ENCODE results near the gene ATL1. TPM values are rescaled to one million over a fixed set of nuclear protein-coding genes. Genes with fewer than 3 reads are reported as not detected.

ATL1 gene
- total RNA-seq, 1 donor from 2014 or later, result 1.2 TPM

DNA sequence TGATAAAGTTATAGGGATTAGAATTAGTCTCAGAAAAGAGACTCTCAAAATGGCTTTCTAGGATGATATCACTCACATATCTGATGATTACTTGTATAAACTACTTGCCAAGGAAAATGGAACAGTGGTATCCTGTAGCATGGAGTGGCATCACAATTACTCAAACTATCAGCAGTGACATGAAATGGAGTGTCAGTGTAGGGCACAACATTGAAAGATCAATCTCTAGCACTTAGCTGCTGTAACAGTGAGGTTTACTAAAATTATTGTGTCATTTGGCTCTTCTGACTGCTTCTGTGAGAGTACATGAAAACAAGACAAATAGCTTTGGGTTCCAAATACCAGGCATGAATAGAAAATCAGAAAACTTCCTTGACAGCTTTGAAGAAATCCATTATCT is 20.9 kb upstream of the ATL1 start:
- H3K9me3 ChIP-seq, result no peaks in the 10 kb centered on the region
- no peak overlapping the region for H3K4me3 ChIP-seq
- no peaks in the 10 kb centered on the region for H3K27me3 ChIP-seq
- no peaks in the 10 kb centered on the region for H3K36me3 ChIP-seq
- TF ChIP-seq CTCF (IDR thresholded peaks at IDR 0.05), result no peak
- intact Hi-C loops (cut with DNase I), result no loop called here
- H3K27ac ChIP-seq, result no peak overlapping the region
- no peaks in the 10 kb centered on the region for H3K4me1 ChIP-seq
- DNase-seq (ENCODE audit: low spot score in 2 of 2), result no peak

DNA sequence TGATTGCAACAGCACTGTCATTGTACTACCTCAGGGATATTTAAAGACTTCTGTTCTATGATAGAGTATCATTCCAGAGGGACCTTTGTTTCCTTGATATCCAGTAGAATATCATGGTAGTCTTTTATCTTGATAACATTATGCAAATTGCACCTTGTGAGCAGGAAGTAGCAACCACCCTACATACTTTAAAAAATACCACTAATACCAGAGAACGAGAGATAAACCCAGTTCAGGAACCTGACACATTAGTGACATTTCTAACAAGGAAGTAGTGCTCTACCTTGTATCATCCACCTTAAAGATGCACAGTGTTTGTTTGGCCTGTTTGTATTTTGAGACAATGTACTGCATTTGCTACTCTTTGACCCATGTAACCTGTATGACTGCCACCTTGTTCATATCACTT is 18.8 kb upstream of the ATL1 start:
- no peak for TF ChIP-seq CTCF (IDR thresholded peaks at IDR 0.05)
- Histone ChIP-seq H3K9me3 (no peaks in the 10 kb centered on the region), H3K36me3 (no peaks in the 10 kb centered on the region), H3K4me3 (no peak overlapping the region), H3K27ac (no peak overlapping the region), H3K27me3 (no peaks in the 10 kb centered on the region), H3K4me1 (no peaks in the 10 kb centered on the region)
- intact Hi-C loops (cut with DNase I), result loop anchor here (5.0 kb wide), 1 partner anchor 231 kb away; no protein-coding TSS in a partner anchor
- no peak for DNase-seq (ENCODE audit: low spot score in 2 of 2)

DNA sequence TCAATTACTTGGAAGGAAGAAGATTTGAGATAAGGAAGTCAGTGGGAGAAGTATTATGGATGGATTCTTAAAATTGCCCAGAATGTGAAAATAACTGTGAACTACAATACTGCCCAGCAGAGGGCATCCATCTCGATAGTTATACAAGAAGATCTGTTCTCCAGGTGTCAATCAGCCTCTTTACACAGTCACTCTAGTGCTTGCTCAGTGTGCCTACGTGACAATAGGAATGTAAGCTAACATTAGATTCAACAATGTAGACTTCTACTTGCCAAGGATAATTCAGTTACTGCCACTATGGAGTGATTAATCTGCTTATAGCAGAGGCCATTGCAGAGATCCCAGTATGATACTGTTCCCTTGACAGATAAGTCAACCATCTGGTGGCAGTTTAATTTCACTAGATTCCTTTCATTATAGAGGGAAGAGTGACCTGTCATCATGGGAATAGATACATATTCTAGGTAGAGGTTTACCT is 17.0 kb upstream of the ATL1 start:
- Histone ChIP-seq H3K4me1 (no peaks in the 10 kb centered on the region), H3K4me3 (no peak overlapping the region), H3K9me3 (no peaks in the 10 kb centered on the region), H3K27me3 (no peaks in the 10 kb centered on the region), H3K27ac (no peak overlapping the region), H3K36me3 (no peaks in the 10 kb centered on the region)
- TF ChIP-seq CTCF (IDR thresholded peaks at IDR 0.05), result peak; percentile 41 to 61 (median 51)
- no peak for DNase-seq (ENCODE audit: low spot score in 2 of 2)
- intact Hi-C loops (cut with DNase I), result loop anchor here (2.0 to 5.0 kb wide), 2 partner anchors 18 to 229 kb away; partner anchors contain the start of gene ATL1

GRCh38 chr14:50544911-50545310 is 15.0 kb upstream of the ATL1 start:
- no peak overlapping the region for H3K4me3 ChIP-seq
- H3K27me3 ChIP-seq, result no peaks in the 10 kb centered on the region
- no peak overlapping the region for H3K27ac ChIP-seq
- no peaks in the 10 kb centered on the region for H3K9me3 ChIP-seq
- no peak for DNase-seq (ENCODE audit: low spot score in 2 of 2)
- intact Hi-C loops (cut with DNase I), result loop anchor here (5.0 kb wide), 1 partner anchor 227 kb away; no protein-coding TSS in a partner anchor
- H3K36me3 ChIP-seq, result no peaks in the 10 kb centered on the region
- no peak for TF ChIP-seq CTCF (IDR thresholded peaks at IDR 0.05)
- H3K4me1 ChIP-seq, result no peaks in the 10 kb centered on the region

DNA sequence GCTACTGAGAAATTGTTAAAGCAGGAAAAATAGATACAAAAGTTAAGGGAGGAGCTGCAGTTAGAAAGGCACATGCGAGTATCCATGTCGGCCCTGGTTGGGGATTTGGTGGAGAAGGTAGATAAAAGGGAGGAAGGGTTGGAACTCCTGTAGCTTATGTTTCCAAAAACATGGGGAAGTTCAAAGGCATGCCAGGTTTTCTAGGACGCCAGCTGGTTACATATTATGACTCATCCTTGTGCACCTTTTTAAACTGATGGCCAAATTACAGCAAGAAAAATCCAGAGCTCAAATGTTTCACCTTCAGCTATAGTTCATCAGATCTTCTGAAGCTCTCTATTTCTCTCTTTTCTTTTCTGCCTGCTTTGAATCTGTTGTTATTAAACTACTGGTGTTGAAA is 14.3 kb upstream of the ATL1 start:
- DNase-seq (ENCODE audit: low spot score in 2 of 2), result no peak
- no peak overlapping the region for H3K4me3 ChIP-seq
- no peaks in the 10 kb centered on the region for H3K4me1 ChIP-seq
- no peaks in the 10 kb centered on the region for H3K9me3 ChIP-seq
- no peaks in the 10 kb centered on the region for H3K27me3 ChIP-seq
- intact Hi-C loops (cut with DNase I), result no loop called here
- no peak overlapping the region for H3K27ac ChIP-seq
- no peaks in the 10 kb centered on the region for H3K36me3 ChIP-seq
- no peak for TF ChIP-seq CTCF (IDR thresholded peaks at IDR 0.05)

GRCh38 chr14:50550294-50550693 is 9.7 kb upstream of the ATL1 start:
- no peak for TF ChIP-seq CTCF (IDR thresholded peaks at IDR 0.05)

More at GRCh38 chr14:50550294-50550693, 9.7 kb upstream of the ATL1 start:
- DNase-seq (ENCODE audit: low spot score in 2 of 2), result no peak
- no peaks in the 10 kb centered on the region for H3K36me3 ChIP-seq
- no peaks in the 10 kb centered on the region for H3K27me3 ChIP-seq
- H3K9me3 ChIP-seq, result no peaks in the 10 kb centered on the region
- no peak overlapping the region for H3K4me3 ChIP-seq
- intact Hi-C loops (cut with DNase I), result no loop called here
- no peak overlapping the region for H3K27ac ChIP-seq
- H3K4me1 ChIP-seq, result no peaks in the 10 kb centered on the region
